ENCODE results near the gene DLG4.
A peak's percentile ranks its signal among the peaks of the same experiment; 100 is the strongest.

The DLG4 gene

GRCh38 chr17:7217113-7217987 is 2.3 kb downstream of the DLG4 start:
- H3K4me1 Mint-ChIP-seq (ENCODE audit: low read depth) = peaks cover 76% of the 10 kb centered on the region
- DNase-seq = peak; percentile 53
- H3K4me3 Mint-ChIP-seq = peak overlapping the region; percentile 42
- H3K27me3 Mint-ChIP-seq = no peaks in the 10 kb centered on the region
- H3K9me3 Mint-ChIP-seq = no peaks in the 10 kb centered on the region
- peak overlapping the region; percentile 80 for H3K27ac Mint-ChIP-seq
- peaks cover 24% of the 10 kb centered on the region for H3K36me3 Mint-ChIP-seq (ENCODE audit: low read depth)

GRCh38 chr17:7216242-7217112 is 3.2 kb downstream of the DLG4 start:
- H3K27me3 Mint-ChIP-seq = peaks cover 5% of the 10 kb centered on the region
- peak overlapping the region; percentile 80 for H3K27ac Mint-ChIP-seq
- H3K4me3 Mint-ChIP-seq = peak overlapping the region; percentile 35
- H3K36me3 Mint-ChIP-seq (ENCODE audit: low read depth) = peaks cover 16% of the 10 kb centered on the region
- no peaks in the 10 kb centered on the region for H3K9me3 Mint-ChIP-seq
- H3K4me1 Mint-ChIP-seq (ENCODE audit: low read depth) = peaks cover 77% of the 10 kb centered on the region
- no peak for DNase-seq

GRCh38 chr17:7215652-7216180 is 3.9 kb downstream of the DLG4 start:
- peaks cover 71% of the 10 kb centered on the region for H3K4me1 Mint-ChIP-seq (ENCODE audit: low read depth)
- H3K4me3 Mint-ChIP-seq = peak overlapping the region; percentile 79
- peak overlapping the region; percentile 95 for H3K27ac Mint-ChIP-seq
- peaks cover 8% of the 10 kb centered on the region for H3K27me3 Mint-ChIP-seq
- H3K9me3 Mint-ChIP-seq = no peaks in the 10 kb centered on the region
- H3K36me3 Mint-ChIP-seq (ENCODE audit: low read depth) = peaks cover 8% of the 10 kb centered on the region
- DNase-seq = no peak

- Mint-ChIP-seq H3K36me3 (ENCODE audit: low read depth) (peaks cover 3% of the 10 kb centered on the region), H3K27ac (peak overlapping the region; percentile 95), H3K27me3 (peaks cover 8% of the 10 kb centered on the region), H3K9me3 (no peaks in the 10 kb centered on the region), H3K4me3 (peak overlapping the region; percentile 79), H3K4me1 (ENCODE audit: low read depth) (peaks cover 66% of the 10 kb centered on the region)
- DNase-seq = no peak
Observed at GRCh38 chr17:7215136-7215638, 4.4 kb downstream of the DLG4 start.

GRCh38 chr17:7214300-7215135 is 5.1 kb downstream of the DLG4 start:
- DNase-seq = peak; percentile 100
- Mint-ChIP-seq H3K9me3 (no peaks in the 10 kb centered on the region), H3K36me3 (ENCODE audit: low read depth) (no peaks in the 10 kb centered on the region), H3K27ac (peak overlapping the region; percentile 95), H3K27me3 (peaks cover 8% of the 10 kb centered on the region), H3K4me1 (ENCODE audit: low read depth) (peaks cover 62% of the 10 kb centered on the region), H3K4me3 (peak overlapping the region; percentile 79)

- peaks cover 56% of the 10 kb centered on the region for H3K4me1 Mint-ChIP-seq (ENCODE audit: low read depth)
- H3K27ac Mint-ChIP-seq = peak overlapping the region; percentile 95
- H3K4me3 Mint-ChIP-seq = peak overlapping the region; percentile 79
- H3K36me3 Mint-ChIP-seq (ENCODE audit: low read depth) = no peaks in the 10 kb centered on the region
- DNase-seq = no peak
- H3K9me3 Mint-ChIP-seq = no peaks in the 10 kb centered on the region
- peaks cover 8% of the 10 kb centered on the region for H3K27me3 Mint-ChIP-seq
Observed at GRCh38 chr17:7213895-7214299, 5.7 kb downstream of the DLG4 start.

- no peak for DNase-seq
- peaks cover 40% of the 10 kb centered on the region for H3K4me1 Mint-ChIP-seq (ENCODE audit: low read depth)
- H3K4me3 Mint-ChIP-seq = no peak overlapping the region
- H3K9me3 Mint-ChIP-seq = no peaks in the 10 kb centered on the region
- peaks cover 8% of the 10 kb centered on the region for H3K27me3 Mint-ChIP-seq
- no peaks in the 10 kb centered on the region for H3K36me3 Mint-ChIP-seq (ENCODE audit: low read depth)
- no peak overlapping the region for H3K27ac Mint-ChIP-seq
Observed at GRCh38 chr17:7211491-7212273, 8.0 kb downstream of the DLG4 start.

GRCh38 chr17:7208754-7209460 is 10.7 kb downstream of the DLG4 start:
- no peak for DNase-seq
- no peak overlapping the region for H3K4me3 Mint-ChIP-seq
- no peaks in the 10 kb centered on the region for H3K36me3 Mint-ChIP-seq (ENCODE audit: low read depth)
- H3K27me3 Mint-ChIP-seq = peaks cover 8% of the 10 kb centered on the region
- no peaks in the 10 kb centered on the region for H3K9me3 Mint-ChIP-seq
- peaks cover 36% of the 10 kb centered on the region for H3K4me1 Mint-ChIP-seq (ENCODE audit: low read depth)
- H3K27ac Mint-ChIP-seq = no peak overlapping the region

GRCh38 chr17:7208027-7208571 is 11.5 kb downstream of the DLG4 start:
- no peaks in the 10 kb centered on the region for H3K9me3 Mint-ChIP-seq
- no peak overlapping the region for H3K4me3 Mint-ChIP-seq
- DNase-seq = no peak
- no peak overlapping the region for H3K27ac Mint-ChIP-seq
- peaks cover 8% of the 10 kb centered on the region for H3K27me3 Mint-ChIP-seq
- peaks cover 33% of the 10 kb centered on the region for H3K4me1 Mint-ChIP-seq (ENCODE audit: low read depth)
- no peaks in the 10 kb centered on the region for H3K36me3 Mint-ChIP-seq (ENCODE audit: low read depth)

- DNase-seq = no peak
- Mint-ChIP-seq H3K27me3 (peaks cover 8% of the 10 kb centered on the region), H3K4me1 (ENCODE audit: low read depth) (peaks cover 33% of the 10 kb centered on the region), H3K4me3 (no peak overlapping the region), H3K36me3 (ENCODE audit: low read depth) (peaks cover 6% of the 10 kb centered on the region), H3K9me3 (no peaks in the 10 kb centered on the region), H3K27ac (peak overlapping the region; percentile 20)
Observed at GRCh38 chr17:7207120-7208001, 12.3 kb downstream of the DLG4 start.

- no peaks in the 10 kb centered on the region for H3K27me3 Mint-ChIP-seq
- peaks cover 7% of the 10 kb centered on the region for H3K36me3 Mint-ChIP-seq (ENCODE audit: low read depth)
- peak overlapping the region; percentile 74 for H3K4me3 Mint-ChIP-seq
- no peak for DNase-seq
- peaks cover 27% of the 10 kb centered on the region for H3K4me1 Mint-ChIP-seq (ENCODE audit: low read depth)
- peak overlapping the region; percentile 86 for H3K27ac Mint-ChIP-seq
- H3K9me3 Mint-ChIP-seq = no peaks in the 10 kb centered on the region
Observed at GRCh38 chr17:7205561-7205960, 14.1 kb downstream of the DLG4 start.
